K562 treated with DMSO at 1 percent for 12 hours (cell line): Measurements from ENCODE around the gene KLHL35. TPM values are rescaled to one million over a fixed set of nuclear protein-coding genes. Genes with fewer than 3 reads are reported as not detected.

Experiments
- total RNA-seq: library from RNA; unstranded; fragments of 300-600 nt; gene quantifications from 2 replicates; pipeline ENCODE4 v1.2.3, GENCODE V29; 2022; ENCODE audit not compliant: insufficient read depth

KLHL35 gene, protein sequence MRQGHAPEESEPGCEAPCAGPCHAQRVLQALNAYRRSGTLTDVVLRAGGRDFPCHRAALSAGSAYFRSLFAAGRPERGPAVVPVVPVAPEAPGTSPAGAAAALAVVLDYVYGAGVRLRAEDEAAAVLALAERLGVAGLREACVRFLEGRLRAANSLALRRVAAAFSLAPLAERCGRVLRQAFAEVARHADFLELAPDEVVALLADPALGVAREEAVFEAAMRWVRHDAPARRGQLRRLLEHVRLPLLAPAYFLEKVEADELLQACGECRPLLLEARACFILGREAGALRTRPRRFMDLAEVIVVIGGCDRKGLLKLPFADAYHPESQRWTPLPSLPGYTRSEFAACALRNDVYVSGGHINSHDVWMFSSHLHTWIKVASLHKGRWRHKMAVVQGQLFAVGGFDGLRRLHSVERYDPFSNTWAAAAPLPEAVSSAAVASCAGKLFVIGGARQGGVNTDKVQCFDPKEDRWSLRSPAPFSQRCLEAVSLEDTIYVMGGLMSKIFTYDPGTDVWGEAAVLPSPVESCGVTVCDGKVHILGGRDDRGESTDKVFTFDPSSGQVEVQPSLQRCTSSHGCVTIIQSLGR
- total RNA-seq, result 0.60 TPM in 1 of 2 replicates, not detected in the other

DNA sequence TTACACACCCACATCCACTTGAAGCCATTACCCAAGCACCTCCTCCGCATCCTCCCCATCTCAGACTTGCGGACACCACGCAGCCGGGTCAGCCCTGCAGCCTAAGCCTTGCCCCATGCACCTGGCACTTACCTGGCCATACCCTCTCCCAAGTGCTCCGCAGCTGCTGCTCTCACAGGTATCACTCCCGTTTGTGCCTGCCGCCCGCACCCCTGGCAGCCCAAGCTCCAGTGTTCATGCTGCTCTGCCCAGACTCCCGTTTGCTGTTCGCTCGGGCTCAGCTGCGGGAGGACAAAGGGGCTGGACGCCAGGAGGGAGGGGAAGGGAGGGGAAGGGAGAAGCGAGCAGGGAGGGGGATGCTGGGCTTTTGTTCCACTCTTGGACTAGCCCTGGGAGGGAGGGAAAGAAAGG lies at the start of gene KLHL35:
Gene KLHL35 (minus strand): TSS at position 293 of the 411 bp plus-strand sequence. CDS start 2,574 bp downstream, outside the sequence.

DNA sequence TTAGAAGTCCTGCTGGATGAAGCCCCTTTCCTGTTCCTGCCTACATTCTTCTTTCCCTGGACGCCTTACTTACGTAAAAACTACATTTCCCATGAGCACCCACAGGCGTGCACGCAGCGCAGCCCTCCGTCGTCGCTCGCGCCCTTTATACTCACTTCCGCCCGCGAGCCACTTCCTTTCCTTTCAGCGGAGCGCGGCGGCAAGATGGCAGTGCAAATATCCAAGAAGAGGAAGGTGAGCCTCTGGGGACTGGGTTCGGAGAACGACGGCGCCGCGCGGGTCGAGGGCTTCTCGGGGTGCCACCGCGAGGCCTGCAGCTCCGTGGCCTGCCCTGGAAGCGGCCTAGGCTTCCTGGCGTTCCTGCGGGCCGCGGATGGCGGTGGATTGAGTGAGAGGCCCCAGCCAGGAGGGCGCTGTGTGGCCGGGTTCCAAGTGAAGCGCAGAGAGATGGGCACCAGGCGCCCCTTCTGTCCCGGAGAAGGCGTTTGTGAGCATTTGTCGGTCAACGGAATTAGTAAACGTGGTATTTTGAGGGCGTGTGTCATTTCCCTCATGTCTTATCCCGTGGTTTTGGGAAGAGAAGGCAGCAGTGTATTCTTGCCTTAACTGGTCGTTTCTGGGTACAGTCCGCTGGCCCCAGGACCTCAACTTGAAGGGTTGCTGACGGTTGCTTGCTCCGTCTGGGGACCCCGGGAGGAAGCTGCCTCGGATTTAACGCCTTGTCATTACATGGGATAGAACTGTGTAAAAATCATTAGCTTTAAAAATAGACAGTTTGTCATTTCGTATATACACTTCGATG lies 33.5 kb downstream of the KLHL35 start, which contains the start of gene RPS3:
Gene RPS3 (plus strand): TSS at position 175 of the 802 bp plus-strand sequence. CDS start 30 bp downstream, at position 205.

Other genes starting within 250 kb of the KLHL35 start
- 0.28 TPM in 1 of 2 replicates, not detected in the other for gene TPBGL, start 192.4 kb downstream of the KLHL35 start, total RNA-seq
- 17.8 and 52.5 TPM in 2 replicates for gene ARRB1, start 81.5 kb downstream of the KLHL35 start, total RNA-seq
- gene RPS3, start 33.7 kb downstream of the KLHL35 start, total RNA-seq, result 5,508 and 7,806 TPM in 2 replicates
- 28.0 and 64.7 TPM in 2 replicates for gene GDPD5, start 92.7 kb upstream of the KLHL35 start, total RNA-seq
- 135 and 159 TPM in 2 replicates for gene SERPINH1, start 129.1 kb upstream of the KLHL35 start, total RNA-seq
- gene MAP6, start 235.8 kb upstream of the KLHL35 start, total RNA-seq, result not detected in 2 replicates